ENCODE results near the gene GLRA1.

GLRA1 gene

GRCh38 chr5:151923866-151924476 lies 680 bp downstream of the GLRA1 start:
- no peak overlapping the region for H3K4me3 ChIP-seq (ENCODE audit: low read depth, low read length)
- TF ChIP-seq CTCF (IDR thresholded peaks at IDR 0.05; ENCODE audit: control insufficient read depth, extremely low read depth, insufficient read depth), result peak; percentile 50
- DNase-seq (ENCODE audit: low read depth), result no peak

GRCh38 chr5:151921916-151922315 lies 2.7 kb downstream of the GLRA1 start:
- DNase-seq (ENCODE audit: low read depth), result no peak
- H3K4me3 ChIP-seq (ENCODE audit: low read depth, low read length), result no peak overlapping the region
- no peak for TF ChIP-seq CTCF (IDR thresholded peaks at IDR 0.05; ENCODE audit: control insufficient read depth, extremely low read depth, insufficient read depth)

- H3K4me3 ChIP-seq (ENCODE audit: low read depth, low read length), result no peak overlapping the region
- no peak for DNase-seq (ENCODE audit: low read depth)
- no peak for TF ChIP-seq CTCF (IDR thresholded peaks at IDR 0.05; ENCODE audit: control insufficient read depth, extremely low read depth, insufficient read depth)
Observed at GRCh38 chr5:151917904-151918303, 6.7 kb downstream of the GLRA1 start.

- H3K4me3 ChIP-seq (ENCODE audit: low read depth, low read length), result no peak overlapping the region
- DNase-seq (ENCODE audit: low read depth), result no peak
- TF ChIP-seq CTCF (IDR thresholded peaks at IDR 0.05; ENCODE audit: control insufficient read depth, extremely low read depth, insufficient read depth), result no peak
Observed at GRCh38 chr5:151913425-151913824, 11.2 kb downstream of the GLRA1 start.

- DNase-seq (ENCODE audit: low read depth), result no peak
- TF ChIP-seq CTCF (IDR thresholded peaks at IDR 0.05; ENCODE audit: control insufficient read depth, extremely low read depth, insufficient read depth), result no peak
Observed at GRCh38 chr5:151912360-151912759, 12.3 kb downstream of the GLRA1 start.

GRCh38 chr5:151911011-151911410 lies 13.6 kb downstream of the GLRA1 start:
- H3K4me3 ChIP-seq (ENCODE audit: low read depth, low read length), result no peak overlapping the region
- no peak for DNase-seq (ENCODE audit: low read depth)
- TF ChIP-seq CTCF (IDR thresholded peaks at IDR 0.05; ENCODE audit: control insufficient read depth, extremely low read depth, insufficient read depth), result no peak

More at GRCh38 chr5:151912360-151912759, 12.3 kb downstream of the GLRA1 start:
- H3K4me3 ChIP-seq (ENCODE audit: low read depth, low read length), result no peak overlapping the region

- no peak for DNase-seq (ENCODE audit: low read depth)
- H3K4me3 ChIP-seq (ENCODE audit: low read depth, low read length), result no peak overlapping the region
- no peak for TF ChIP-seq CTCF (IDR thresholded peaks at IDR 0.05; ENCODE audit: control insufficient read depth, extremely low read depth, insufficient read depth)
Observed at GRCh38 chr5:151909628-151910027, 15.0 kb downstream of the GLRA1 start.

Measured in LNCaP clone FGC (cell line).